ENCODE results near the gene ARVCF. TPM values are rescaled to one million over a fixed set of nuclear protein-coding genes. Genes with fewer than 3 reads are reported as not detected.

The ARVCF gene
- total and polyA plus RNA-seq, 2 of the 8 experiments (the other 6 are each of a cell fraction or from before 2014, with no cell fraction given) = 31.0 to 43.2 TPM

- TF ChIP-seq SIN3A (conservative IDR thresholded peaks at IDR 0.05 in 1 of 2, IDR thresholded peaks at IDR 0.05 in 1 of 2; ENCODE audit: low read depth in 1 of 2, low read length in 2 of 2) = peak in 1 of 2 experiments; percentile 72; a peak in 1 of 4 replicates
- TF ChIP-seq TAF1 (IDR thresholded peaks at IDR 0.05; ENCODE audit: low read depth, low read length) = 0 out of 2 replicates have a peak, but pooled peaks have one; percentile 44
- peak; percentile 80 for TF ChIP-seq YY1 (IDR thresholded peaks at IDR 0.05; ENCODE audit: low read depth, low read length)
- TF ChIP-seq POLR2AphosphoS5 (IDR thresholded peaks at IDR 0.05; ENCODE audit: low read depth, low read length) = peak; percentile 54; the same call in 1 of the 2 replicates
- TF ChIP-seq POLR2A (IDR thresholded peaks at IDR 0.05; ENCODE audit: control extremely low read depth in 1 of 2, low read depth in 2 of 2, low read length in 2 of 2) = peak in 1 of 2 experiments; percentile 80; a peak in 2 of 3 replicates
- TF ChIP-seq RXRA (IDR thresholded peaks at IDR 0.05; ENCODE audit: insufficient read depth, low read depth, low read length) = no peak
- TF ChIP-seq MAFK (IDR thresholded peaks at IDR 0.05; ENCODE audit: low read depth, low read length) = no peak
- TF ChIP-seq, protein P1, sequence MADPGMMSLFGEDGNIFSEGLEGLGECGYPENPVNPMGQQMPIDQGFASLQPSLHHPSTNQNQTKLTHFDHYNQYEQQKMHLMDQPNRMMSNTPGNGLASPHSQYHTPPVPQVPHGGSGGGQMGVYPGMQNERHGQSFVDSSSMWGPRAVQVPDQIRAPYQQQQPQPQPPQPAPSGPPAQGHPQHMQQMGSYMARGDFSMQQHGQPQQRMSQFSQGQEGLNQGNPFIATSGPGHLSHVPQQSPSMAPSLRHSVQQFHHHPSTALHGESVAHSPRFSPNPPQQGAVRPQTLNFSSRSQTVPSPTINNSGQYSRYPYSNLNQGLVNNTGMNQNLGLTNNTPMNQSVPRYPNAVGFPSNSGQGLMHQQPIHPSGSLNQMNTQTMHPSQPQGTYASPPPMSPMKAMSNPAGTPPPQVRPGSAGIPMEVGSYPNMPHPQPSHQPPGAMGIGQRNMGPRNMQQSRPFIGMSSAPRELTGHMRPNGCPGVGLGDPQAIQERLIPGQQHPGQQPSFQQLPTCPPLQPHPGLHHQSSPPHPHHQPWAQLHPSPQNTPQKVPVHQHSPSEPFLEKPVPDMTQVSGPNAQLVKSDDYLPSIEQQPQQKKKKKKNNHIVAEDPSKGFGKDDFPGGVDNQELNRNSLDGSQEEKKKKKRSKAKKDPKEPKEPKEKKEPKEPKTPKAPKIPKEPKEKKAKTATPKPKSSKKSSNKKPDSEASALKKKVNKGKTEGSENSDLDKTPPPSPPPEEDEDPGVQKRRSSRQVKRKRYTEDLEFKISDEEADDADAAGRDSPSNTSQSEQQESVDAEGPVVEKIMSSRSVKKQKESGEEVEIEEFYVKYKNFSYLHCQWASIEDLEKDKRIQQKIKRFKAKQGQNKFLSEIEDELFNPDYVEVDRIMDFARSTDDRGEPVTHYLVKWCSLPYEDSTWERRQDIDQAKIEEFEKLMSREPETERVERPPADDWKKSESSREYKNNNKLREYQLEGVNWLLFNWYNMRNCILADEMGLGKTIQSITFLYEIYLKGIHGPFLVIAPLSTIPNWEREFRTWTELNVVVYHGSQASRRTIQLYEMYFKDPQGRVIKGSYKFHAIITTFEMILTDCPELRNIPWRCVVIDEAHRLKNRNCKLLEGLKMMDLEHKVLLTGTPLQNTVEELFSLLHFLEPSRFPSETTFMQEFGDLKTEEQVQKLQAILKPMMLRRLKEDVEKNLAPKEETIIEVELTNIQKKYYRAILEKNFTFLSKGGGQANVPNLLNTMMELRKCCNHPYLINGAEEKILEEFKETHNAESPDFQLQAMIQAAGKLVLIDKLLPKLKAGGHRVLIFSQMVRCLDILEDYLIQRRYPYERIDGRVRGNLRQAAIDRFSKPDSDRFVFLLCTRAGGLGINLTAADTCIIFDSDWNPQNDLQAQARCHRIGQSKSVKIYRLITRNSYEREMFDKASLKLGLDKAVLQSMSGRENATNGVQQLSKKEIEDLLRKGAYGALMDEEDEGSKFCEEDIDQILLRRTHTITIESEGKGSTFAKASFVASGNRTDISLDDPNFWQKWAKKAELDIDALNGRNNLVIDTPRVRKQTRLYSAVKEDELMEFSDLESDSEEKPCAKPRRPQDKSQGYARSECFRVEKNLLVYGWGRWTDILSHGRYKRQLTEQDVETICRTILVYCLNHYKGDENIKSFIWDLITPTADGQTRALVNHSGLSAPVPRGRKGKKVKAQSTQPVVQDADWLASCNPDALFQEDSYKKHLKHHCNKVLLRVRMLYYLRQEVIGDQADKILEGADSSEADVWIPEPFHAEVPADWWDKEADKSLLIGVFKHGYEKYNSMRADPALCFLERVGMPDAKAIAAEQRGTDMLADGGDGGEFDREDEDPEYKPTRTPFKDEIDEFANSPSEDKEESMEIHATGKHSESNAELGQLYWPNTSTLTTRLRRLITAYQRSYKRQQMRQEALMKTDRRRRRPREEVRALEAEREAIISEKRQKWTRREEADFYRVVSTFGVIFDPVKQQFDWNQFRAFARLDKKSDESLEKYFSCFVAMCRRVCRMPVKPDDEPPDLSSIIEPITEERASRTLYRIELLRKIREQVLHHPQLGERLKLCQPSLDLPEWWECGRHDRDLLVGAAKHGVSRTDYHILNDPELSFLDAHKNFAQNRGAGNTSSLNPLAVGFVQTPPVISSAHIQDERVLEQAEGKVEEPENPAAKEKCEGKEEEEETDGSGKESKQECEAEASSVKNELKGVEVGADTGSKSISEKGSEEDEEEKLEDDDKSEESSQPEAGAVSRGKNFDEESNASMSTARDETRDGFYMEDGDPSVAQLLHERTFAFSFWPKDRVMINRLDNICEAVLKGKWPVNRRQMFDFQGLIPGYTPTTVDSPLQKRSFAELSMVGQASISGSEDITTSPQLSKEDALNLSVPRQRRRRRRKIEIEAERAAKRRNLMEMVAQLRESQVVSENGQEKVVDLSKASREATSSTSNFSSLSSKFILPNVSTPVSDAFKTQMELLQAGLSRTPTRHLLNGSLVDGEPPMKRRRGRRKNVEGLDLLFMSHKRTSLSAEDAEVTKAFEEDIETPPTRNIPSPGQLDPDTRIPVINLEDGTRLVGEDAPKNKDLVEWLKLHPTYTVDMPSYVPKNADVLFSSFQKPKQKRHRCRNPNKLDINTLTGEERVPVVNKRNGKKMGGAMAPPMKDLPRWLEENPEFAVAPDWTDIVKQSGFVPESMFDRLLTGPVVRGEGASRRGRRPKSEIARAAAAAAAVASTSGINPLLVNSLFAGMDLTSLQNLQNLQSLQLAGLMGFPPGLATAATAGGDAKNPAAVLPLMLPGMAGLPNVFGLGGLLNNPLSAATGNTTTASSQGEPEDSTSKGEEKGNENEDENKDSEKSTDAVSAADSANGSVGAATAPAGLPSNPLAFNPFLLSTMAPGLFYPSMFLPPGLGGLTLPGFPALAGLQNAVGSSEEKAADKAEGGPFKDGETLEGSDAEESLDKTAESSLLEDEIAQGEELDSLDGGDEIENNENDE (IDR thresholded peaks at IDR 0.05; ENCODE audit: insufficient replicate concordance, low read length) = no peak
- TF ChIP-seq SRF (IDR thresholded peaks at IDR 0.05; ENCODE audit: low read depth, low read length) = no peak
- TF ChIP-seq GTF2F1 (IDR thresholded peaks at IDR 0.05; ENCODE audit: borderline replicate concordance, low read depth, low read length) = no peak
Measured at GRCh38 chr22:19986410-19987341, 29.9 kb downstream of the ARVCF start (continued).
